GM10248 (cell line): ENCODE results near the gene IHH.

Experiments
- CTCF ChIA-PET: fragments of 300-600 bp; sonication (Branson Sonifier 250); formaldehyde crosslinking; extraction: SDS; loops from one replicate; lab custom pipeline; 2021; ENCODE audit warnings: antibody characterized with exemption; lab: Yijun Ruan, JAX
- POLR2A ChIA-PET: fragments of 350-650 bp; sonication (Branson Sonifier 250); formaldehyde crosslinking; extraction: SDS; loops from one replicate; lab custom pipeline; 2020; ENCODE audit warnings: antibody characterized with exemption; lab: Yijun Ruan, JAX
- DNase-seq: peaks from one replicate; pipeline ENCODE4 v3.0.0; 2012; ENCODE audit errors: extremely low spot score
- TF ChIP-seq, protein P1 (sequence below): IDR thresholded peaks from 2 replicates; pipeline ENCODE4 v1.5.1; 2012; ENCODE audit warnings: mild to moderate bottlenecking, low read depth; ENCODE audit errors: extremely low read depth, missing control alignments, control extremely low read depth

Gene IHH

DNA sequence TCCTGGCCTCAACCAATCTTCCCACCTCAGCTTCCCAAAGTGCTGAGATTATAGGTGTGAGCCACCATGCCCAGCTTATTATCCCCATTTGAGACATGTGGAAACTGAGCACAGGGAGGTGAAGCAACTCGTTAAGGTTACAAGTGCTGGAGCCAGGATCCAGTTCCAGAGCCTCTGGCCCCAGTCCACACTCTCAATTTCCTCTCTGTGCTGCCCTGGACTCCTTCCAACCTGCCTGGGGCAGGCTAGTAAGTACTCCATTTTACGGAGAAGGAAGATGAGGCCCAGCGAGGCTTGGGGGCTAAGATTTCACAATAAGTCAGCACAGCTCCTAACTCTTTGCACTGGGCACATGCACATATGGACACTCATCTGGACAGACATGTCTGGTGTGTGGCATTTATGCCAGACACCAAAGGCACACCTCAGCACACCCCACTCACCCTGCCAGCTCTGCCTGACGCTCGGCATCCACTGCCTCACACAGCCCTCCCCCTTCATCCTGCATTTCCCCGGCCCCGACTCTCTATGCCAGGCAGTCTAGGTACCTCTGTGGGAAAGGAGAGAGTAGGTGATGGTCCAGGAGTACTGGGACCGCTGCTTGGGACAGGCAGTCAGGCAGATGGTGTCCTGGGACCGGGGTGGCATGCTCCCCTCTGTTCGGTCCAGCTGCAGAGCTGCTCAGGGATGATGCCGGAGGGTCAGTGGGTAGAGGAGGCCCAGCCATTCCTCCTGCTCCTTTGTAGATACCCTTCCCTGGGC, 39.9 kb downstream of the IHH start:
- TF ChIP-seq, protein P1, sequence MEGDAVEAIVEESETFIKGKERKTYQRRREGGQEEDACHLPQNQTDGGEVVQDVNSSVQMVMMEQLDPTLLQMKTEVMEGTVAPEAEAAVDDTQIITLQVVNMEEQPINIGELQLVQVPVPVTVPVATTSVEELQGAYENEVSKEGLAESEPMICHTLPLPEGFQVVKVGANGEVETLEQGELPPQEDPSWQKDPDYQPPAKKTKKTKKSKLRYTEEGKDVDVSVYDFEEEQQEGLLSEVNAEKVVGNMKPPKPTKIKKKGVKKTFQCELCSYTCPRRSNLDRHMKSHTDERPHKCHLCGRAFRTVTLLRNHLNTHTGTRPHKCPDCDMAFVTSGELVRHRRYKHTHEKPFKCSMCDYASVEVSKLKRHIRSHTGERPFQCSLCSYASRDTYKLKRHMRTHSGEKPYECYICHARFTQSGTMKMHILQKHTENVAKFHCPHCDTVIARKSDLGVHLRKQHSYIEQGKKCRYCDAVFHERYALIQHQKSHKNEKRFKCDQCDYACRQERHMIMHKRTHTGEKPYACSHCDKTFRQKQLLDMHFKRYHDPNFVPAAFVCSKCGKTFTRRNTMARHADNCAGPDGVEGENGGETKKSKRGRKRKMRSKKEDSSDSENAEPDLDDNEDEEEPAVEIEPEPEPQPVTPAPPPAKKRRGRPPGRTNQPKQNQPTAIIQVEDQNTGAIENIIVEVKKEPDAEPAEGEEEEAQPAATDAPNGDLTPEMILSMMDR, result no peak
- no peak for DNase-seq
- CTCF ChIA-PET, result interaction anchor here (0.9 to 4.9 kb wide), 5 partner anchors 9 to 134 kb away, joined by 3 to 21 read pairs (median 5); no protein-coding TSS in a partner anchor
- POLR2A ChIA-PET, result no interaction called here

DNA sequence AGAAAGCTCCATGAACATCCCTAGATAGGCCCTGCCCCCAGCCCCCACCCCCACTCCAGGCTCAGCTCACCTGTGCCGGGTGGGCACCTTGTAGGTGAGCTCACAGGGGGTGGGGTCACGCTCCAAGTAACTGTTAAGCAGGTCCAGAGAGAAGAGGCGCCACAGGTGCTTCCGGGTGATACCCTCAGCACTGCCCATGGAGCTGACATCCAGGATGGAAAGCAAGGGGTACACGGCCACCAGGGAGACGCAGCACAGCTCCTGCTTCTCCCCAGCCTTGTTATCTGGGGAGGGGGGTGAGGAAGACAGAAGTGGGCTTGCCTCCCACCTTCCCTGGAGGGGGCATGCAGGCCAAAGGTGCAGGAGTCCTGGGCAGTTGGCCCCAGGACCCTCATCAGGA, 41.3 kb downstream of the IHH start:
- DNase-seq, result no peak
- TF ChIP-seq, protein P1, result no peak
- ChIA-PET CTCF (interaction anchor here (1.1 to 4.9 kb wide), 4 partner anchors 9 to 135 kb away, joined by 4 to 21 read pairs (median 5); no protein-coding TSS in a partner anchor), POLR2A (no interaction called here)

GRCh38 chr2:219018726-219019125, 42.0 kb downstream of the IHH start:
- DNase-seq, result no peak
- TF ChIP-seq, protein P1, result no peak
- CTCF ChIA-PET, result interaction anchor here (1.1 to 4.9 kb wide), 3 partner anchors 11 to 101 kb away, joined by 4 to 21 read pairs (median 6); no protein-coding TSS in a partner anchor
- POLR2A ChIA-PET, result no interaction called here

DNA sequence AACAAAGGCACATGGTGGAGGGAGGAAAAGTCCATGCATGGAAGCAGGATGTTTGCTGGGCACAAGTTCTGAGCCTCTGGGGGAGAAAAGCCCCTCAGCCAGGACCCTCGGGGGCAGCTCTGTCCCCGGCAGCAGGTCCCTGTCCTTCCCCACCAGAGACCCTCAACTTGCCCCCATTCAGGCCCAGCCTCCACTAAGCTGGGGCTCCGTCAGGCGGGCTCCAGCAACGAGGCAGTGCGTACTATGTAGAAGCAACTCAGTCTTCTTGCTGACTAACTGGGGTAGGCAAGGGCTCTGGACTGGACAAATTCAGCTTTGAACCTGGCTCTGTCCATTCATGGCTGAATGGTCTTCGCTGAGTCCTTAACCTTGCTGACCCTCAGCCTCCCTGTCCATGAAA, 42.4 kb downstream of the IHH start:
- ChIA-PET CTCF (interaction anchor here (1.6 to 4.9 kb wide), 4 partner anchors 9 to 22 kb away, joined by 4 to 21 read pairs (median 6); no protein-coding TSS in a partner anchor), POLR2A (no interaction called here)
- DNase-seq, result no peak
- TF ChIP-seq, protein P1, result no peak

- CTCF ChIA-PET, result interaction anchor here (1.5 to 4.9 kb wide), 7 partner anchors 10 to 137 kb away, joined by 3 to 21 read pairs (median 5); no protein-coding TSS in a partner anchor
- POLR2A ChIA-PET, result no interaction called here
- TF ChIP-seq, protein P1, result no peak
- DNase-seq, result no peak
Measured at GRCh38 chr2:219017201-219017931, 43.4 kb downstream of the IHH start.

- TF ChIP-seq, protein P1, result no peak
- ChIA-PET POLR2A (no interaction called here), CTCF (interaction anchor here (1.5 to 2.1 kb wide), 7 partner anchors 11 to 138 kb away, joined by 3 to 8 read pairs (median 5); no protein-coding TSS in a partner anchor)
- no peak for DNase-seq
Measured at GRCh38 chr2:219016721-219017120, 44.0 kb downstream of the IHH start.
